PC-3 (cell line): ENCODE data around the gene PACRG.

Experiments used
- CTCF ChIP-seq: fragments of 300-600 bp; sonication (generic); conservative IDR thresholded peaks from 2 replicates; pipeline ENCODE4 v1.5.1; 2017; ENCODE audit warnings: antibody characterized with exemption, low read depth, mild to moderate bottlenecking, low read length
- EZH2 ChIP-seq: fragments of 300-600 bp; sonication (generic); IDR thresholded peaks from one replicate; pipeline ENCODE4 v1.6.1; 2017; ENCODE audit warnings: antibody characterized with exemption, mild to moderate bottlenecking, low read length; ENCODE audit not compliant: unreplicated experiment
- EZH2phosphoT487 ChIP-seq: fragments of 300-600 bp; sonication (generic); IDR thresholded peaks from 2 replicates; pipeline ENCODE4 v1.6.1; 2018; ENCODE audit warnings: mild to moderate bottlenecking, antibody characterized with exemption, low read length, borderline replicate concordance

- TF ChIP-seq CTCF (no peak), EZH2phosphoT487 (no peak), EZH2 (no peak)
These were observed 193.8 kb downstream of the PACRG start for GRCh38 chr6:162921510-162922040.
